WTC11 (cell line): ENCODE results near the gene UBE2H.

Source experiments
- AFF4 ChIP-seq: sonication (generic); formaldehyde crosslinking; IDR thresholded peaks from 2 replicates; pipeline ENCODE4 v1.8.1; 2023; ENCODE audit warnings: mild to moderate bottlenecking, missing genetic modification reagents, borderline replicate concordance
- CREM ChIP-seq: sonication (generic); formaldehyde crosslinking; IDR thresholded peaks from 2 replicates; pipeline ENCODE4 v1.8.1; 2022; ENCODE audit warnings: mild to moderate bottlenecking, missing genetic modification reagents, moderate library complexity
- MAX ChIP-seq: sonication (generic); formaldehyde crosslinking; IDR thresholded peaks from 2 replicates; pipeline ENCODE4 v1.8.0; 2022; ENCODE audit warnings: mild to moderate bottlenecking, missing genetic modification reagents
- NR2C2 ChIP-seq: sonication (generic); formaldehyde crosslinking; IDR thresholded peaks from 2 replicates; pipeline ENCODE4 v1.8.0; 2022; ENCODE audit warnings: mild to moderate bottlenecking, missing genetic modification reagents
- ZBTB21 ChIP-seq: sonication (generic); formaldehyde crosslinking; IDR thresholded peaks from 2 replicates; pipeline ENCODE4 v1.8.1; 2023; ENCODE audit warnings: mild to moderate bottlenecking, missing genetic modification reagents, borderline replicate concordance
- TF ChIP-seq, protein P1 (sequence below): sonication (generic); formaldehyde crosslinking; IDR thresholded peaks from 2 replicates; pipeline ENCODE4 v1.8.1; 2023; ENCODE audit warnings: mild to moderate bottlenecking, missing genetic modification reagents, moderate library complexity
- TF ChIP-seq, protein P2 (sequence below): fragments of 200-600 bp; IDR thresholded peaks from 2 replicates; pipeline ENCODE4 v1.8.0; 2022; ENCODE audit warnings: antibody characterized with exemption
- TF ChIP-seq, protein P3 (sequence below): sonication (generic); formaldehyde crosslinking; IDR thresholded peaks from 2 replicates; pipeline ENCODE4 v1.8.1; 2022; ENCODE audit warnings: mild to moderate bottlenecking, missing genetic modification reagents, moderate library complexity, borderline replicate concordance
- TF ChIP-seq, protein P4 (sequence below): sonication (generic); formaldehyde crosslinking; IDR thresholded peaks from 2 replicates; pipeline ENCODE4 v1.8.1; 2023; ENCODE audit warnings: mild to moderate bottlenecking, missing genetic modification reagents, moderate library complexity

GRCh38 chr7:129872054-129872453, 80.7 kb downstream of the UBE2H start:
- TF ChIP-seq, protein P1, sequence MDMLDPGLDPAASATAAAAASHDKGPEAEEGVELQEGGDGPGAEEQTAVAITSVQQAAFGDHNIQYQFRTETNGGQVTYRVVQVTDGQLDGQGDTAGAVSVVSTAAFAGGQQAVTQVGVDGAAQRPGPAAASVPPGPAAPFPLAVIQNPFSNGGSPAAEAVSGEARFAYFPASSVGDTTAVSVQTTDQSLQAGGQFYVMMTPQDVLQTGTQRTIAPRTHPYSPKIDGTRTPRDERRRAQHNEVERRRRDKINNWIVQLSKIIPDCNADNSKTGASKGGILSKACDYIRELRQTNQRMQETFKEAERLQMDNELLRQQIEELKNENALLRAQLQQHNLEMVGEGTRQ (CRISPR knock-in tag) = no peak
- no peak for TF ChIP-seq NR2C2 (CRISPR knock-in tag)
- TF ChIP-seq, protein P2, sequence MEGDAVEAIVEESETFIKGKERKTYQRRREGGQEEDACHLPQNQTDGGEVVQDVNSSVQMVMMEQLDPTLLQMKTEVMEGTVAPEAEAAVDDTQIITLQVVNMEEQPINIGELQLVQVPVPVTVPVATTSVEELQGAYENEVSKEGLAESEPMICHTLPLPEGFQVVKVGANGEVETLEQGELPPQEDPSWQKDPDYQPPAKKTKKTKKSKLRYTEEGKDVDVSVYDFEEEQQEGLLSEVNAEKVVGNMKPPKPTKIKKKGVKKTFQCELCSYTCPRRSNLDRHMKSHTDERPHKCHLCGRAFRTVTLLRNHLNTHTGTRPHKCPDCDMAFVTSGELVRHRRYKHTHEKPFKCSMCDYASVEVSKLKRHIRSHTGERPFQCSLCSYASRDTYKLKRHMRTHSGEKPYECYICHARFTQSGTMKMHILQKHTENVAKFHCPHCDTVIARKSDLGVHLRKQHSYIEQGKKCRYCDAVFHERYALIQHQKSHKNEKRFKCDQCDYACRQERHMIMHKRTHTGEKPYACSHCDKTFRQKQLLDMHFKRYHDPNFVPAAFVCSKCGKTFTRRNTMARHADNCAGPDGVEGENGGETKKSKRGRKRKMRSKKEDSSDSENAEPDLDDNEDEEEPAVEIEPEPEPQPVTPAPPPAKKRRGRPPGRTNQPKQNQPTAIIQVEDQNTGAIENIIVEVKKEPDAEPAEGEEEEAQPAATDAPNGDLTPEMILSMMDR = no peak
- TF ChIP-seq, protein P3, sequence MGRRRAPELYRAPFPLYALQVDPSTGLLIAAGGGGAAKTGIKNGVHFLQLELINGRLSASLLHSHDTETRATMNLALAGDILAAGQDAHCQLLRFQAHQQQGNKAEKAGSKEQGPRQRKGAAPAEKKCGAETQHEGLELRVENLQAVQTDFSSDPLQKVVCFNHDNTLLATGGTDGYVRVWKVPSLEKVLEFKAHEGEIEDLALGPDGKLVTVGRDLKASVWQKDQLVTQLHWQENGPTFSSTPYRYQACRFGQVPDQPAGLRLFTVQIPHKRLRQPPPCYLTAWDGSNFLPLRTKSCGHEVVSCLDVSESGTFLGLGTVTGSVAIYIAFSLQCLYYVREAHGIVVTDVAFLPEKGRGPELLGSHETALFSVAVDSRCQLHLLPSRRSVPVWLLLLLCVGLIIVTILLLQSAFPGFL (CRISPR knock-in tag) = no peak
- no peak for TF ChIP-seq ZBTB21 (CRISPR knock-in tag)
- no peak for TF ChIP-seq AFF4 (CRISPR knock-in tag)
- no peak for TF ChIP-seq MAX (CRISPR knock-in tag)
- TF ChIP-seq, protein P4, sequence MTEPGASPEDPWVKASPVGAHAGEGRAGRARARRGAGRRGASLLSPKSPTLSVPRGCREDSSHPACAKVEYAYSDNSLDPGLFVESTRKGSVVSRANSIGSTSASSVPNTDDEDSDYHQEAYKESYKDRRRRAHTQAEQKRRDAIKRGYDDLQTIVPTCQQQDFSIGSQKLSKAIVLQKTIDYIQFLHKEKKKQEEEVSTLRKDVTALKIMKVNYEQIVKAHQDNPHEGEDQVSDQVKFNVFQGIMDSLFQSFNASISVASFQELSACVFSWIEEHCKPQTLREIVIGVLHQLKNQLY (CRISPR knock-in tag) = no peak
- TF ChIP-seq CREM = no peak
